ENCODE data around the gene PDE6B. TPM values are rescaled to one million over a fixed set of nuclear protein-coding genes. Genes with fewer than 3 reads are reported as not detected.

The PDE6B gene
- total RNA-seq, 4 donors from 2014 or later, result 0.32 to 5.6 (median 2.9) TPM

GRCh38 chr4:706834-707598 lies 81.6 kb downstream of the PDE6B start:
- ATAC-seq (ENCODE audit: low FRiP score) (no peak), DNase-seq (ENCODE audit: low spot score) (no peak)
- TF ChIP-seq CTCF (IDR thresholded peaks at IDR 0.05), result no peak

- ATAC-seq (ENCODE audit: low FRiP score), result no peak
- DNase-seq (ENCODE audit: low spot score), result no peak
- TF ChIP-seq CTCF (IDR thresholded peaks at IDR 0.05), result no peak
Observed at GRCh38 chr4:707929-708630, 82.7 kb downstream of the PDE6B start.

GRCh38 chr4:708631-708933 lies 83.2 kb downstream of the PDE6B start:
- ATAC-seq (ENCODE audit: low FRiP score), result no peak
- no peak for TF ChIP-seq CTCF (IDR thresholded peaks at IDR 0.05)
- DNase-seq (ENCODE audit: low spot score), result no peak

- TF ChIP-seq CTCF (IDR thresholded peaks at IDR 0.05), result no peak
- ATAC-seq (ENCODE audit: low FRiP score), result no peak
- DNase-seq (ENCODE audit: low spot score), result no peak
Observed at GRCh38 chr4:709348-709747, 84.0 kb downstream of the PDE6B start.

GRCh38 chr4:710116-710515 lies 84.7 kb downstream of the PDE6B start:
- TF ChIP-seq CTCF (IDR thresholded peaks at IDR 0.05), result no peak
- no peak for DNase-seq (ENCODE audit: low spot score)
- ATAC-seq (ENCODE audit: low FRiP score), result no peak

GRCh38 chr4:710916-711315 lies 85.5 kb downstream of the PDE6B start:
- DNase-seq (ENCODE audit: low spot score), result no peak
- no peak for ATAC-seq (ENCODE audit: low FRiP score)
- no peak for TF ChIP-seq CTCF (IDR thresholded peaks at IDR 0.05)

GRCh38 chr4:712093-712492 lies 86.7 kb downstream of the PDE6B start:
- ATAC-seq (ENCODE audit: low FRiP score) (no peak), DNase-seq (ENCODE audit: low spot score) (no peak)
- TF ChIP-seq CTCF (IDR thresholded peaks at IDR 0.05), result no peak

Measured in omental fat pad (tissue), 4 donors.